WTC11 (cell line): ENCODE measurements around the gene NCSTN. TPM values are rescaled to one million over a fixed set of nuclear protein-coding genes. Genes with fewer than 3 reads are reported as not detected.

Experiments
- ATAC-seq: fragments of 200-7000 bp; cut with Tn5 transposase; 2 replicates; pipeline ENCODE4 v1.10.0; 2021; ENCODE audit warnings: mild to moderate bottlenecking, moderate library complexity
- CTCF ChIA-PET: fragments of 300-600 bp; sonication (Branson Sonifier 250); formaldehyde crosslinking; loops from one replicate; lab custom pipeline; 2021; ENCODE audit warnings: antibody characterized with exemption; lab: Charles Lee
- POLR2A ChIA-PET: fragments of 350-600 bp; sonication (Branson Sonifier 250); formaldehyde crosslinking; loops from one replicate; lab custom pipeline; 2021; ENCODE audit warnings: antibody characterized with exemption; lab: Charles Lee
- DNase-seq: peaks from one replicate; pipeline ENCODE4 v3.0.0; 2021; ENCODE audit warnings: low spot score
- H3K27ac Mint-ChIP-seq: 2 replicates; pipeline ENCODE4 v1.8.0; 2021; ENCODE audit warnings: mixed read lengths
- H3K27me3 Mint-ChIP-seq: 2 replicates; pipeline ENCODE4 v1.8.0; 2021; ENCODE audit warnings: low read depth, mild to moderate bottlenecking, moderate library complexity, mixed read lengths
- H3K36me3 Mint-ChIP-seq: 2 replicates; pipeline ENCODE4 v1.8.0; 2021; ENCODE audit warnings: mixed read lengths
- H3K4me1 Mint-ChIP-seq: 2 replicates; pipeline ENCODE4 v1.8.0; 2022; ENCODE audit warnings: mixed read lengths
- H3K4me3 Mint-ChIP-seq: 2 replicates; pipeline ENCODE4 v1.8.0; 2021; ENCODE audit warnings: mild to moderate bottlenecking, moderate library complexity, mixed read lengths
- H3K9me3 Mint-ChIP-seq: 2 replicates; pipeline ENCODE4 v1.8.0; 2021; ENCODE audit warnings: mixed read lengths
- CBFB ChIP-seq: sonication (generic); formaldehyde crosslinking; IDR thresholded peaks from 2 replicates; pipeline ENCODE4 v1.8.1; 2022; ENCODE audit warnings: mild to moderate bottlenecking, low read depth, missing genetic modification reagents
- CREM ChIP-seq: sonication (generic); formaldehyde crosslinking; IDR thresholded peaks from 2 replicates; pipeline ENCODE4 v1.8.1; 2022; ENCODE audit warnings: mild to moderate bottlenecking, missing genetic modification reagents, moderate library complexity
- ELF4 ChIP-seq: sonication (generic); formaldehyde crosslinking; IDR thresholded peaks from 2 replicates; pipeline ENCODE4 v1.8.1; 2022; ENCODE audit warnings: low read depth, mild to moderate bottlenecking, moderate library complexity, missing genetic modification reagents
- FOXJ3 ChIP-seq: sonication (generic); formaldehyde crosslinking; IDR thresholded peaks from 2 replicates; pipeline ENCODE4 v1.9.0; 2021; ENCODE audit warnings: missing genetic modification reagents, mild to moderate bottlenecking, borderline replicate concordance
- HMGA2 ChIP-seq: fragments of 250-450 bp; sonication (Bioruptor Pico); IDR thresholded peaks from 2 replicates; pipeline ENCODE4 v1.4.0; 2021; ENCODE audit warnings: mild to moderate bottlenecking, moderate library complexity
- IRF2 ChIP-seq: sonication (generic); formaldehyde crosslinking; IDR thresholded peaks from 2 replicates; pipeline ENCODE4 v1.8.0; 2022; ENCODE audit warnings: low read depth, missing genetic modification reagents, borderline replicate concordance
- KAT7 ChIP-seq: sonication (generic); formaldehyde crosslinking; IDR thresholded peaks from 2 replicates; pipeline ENCODE4 v1.8.1; 2023; ENCODE audit warnings: missing genetic modification reagents, mild to moderate bottlenecking, borderline replicate concordance
- OVOL2 ChIP-seq: fragments of 250-450 bp; sonication (Bioruptor Pico); IDR thresholded peaks from 2 replicates; pipeline ENCODE4 v1.9.0; 2021; ENCODE audit warnings: mild to moderate bottlenecking, borderline replicate concordance
- SMAD3 ChIP-seq: sonication (generic); formaldehyde crosslinking; IDR thresholded peaks from 2 replicates; pipeline ENCODE4 v1.8.0; 2022; ENCODE audit warnings: missing genetic modification reagents, mild to moderate bottlenecking, borderline replicate concordance
- TP53 ChIP-seq: sonication (generic); formaldehyde crosslinking; IDR thresholded peaks from 2 replicates; pipeline ENCODE4 v1.8.1; 2023; ENCODE audit warnings: mild to moderate bottlenecking, missing genetic modification reagents
- ZNF138 ChIP-seq: sonication (generic); formaldehyde crosslinking; conservative IDR thresholded peaks from 2 replicates; pipeline ENCODE4 v1.8.1; 2022; ENCODE audit warnings: mild to moderate bottlenecking, moderate library complexity, missing genetic modification reagents
- ZNF263 ChIP-seq: sonication (generic); formaldehyde crosslinking; IDR thresholded peaks from 2 replicates; pipeline ENCODE4 v1.8.1; 2022; ENCODE audit warnings: low read depth, mild to moderate bottlenecking, moderate library complexity, missing genetic modification reagents
- total RNA-seq: library from RNA; stranded (reverse); gene quantifications from 3 replicates; pipeline ENCODE4 v1.2.3, GENCODE V29; 2021
- TF ChIP-seq, protein P1 (sequence below): fragments of 250-450 bp; sonication (Bioruptor Pico); IDR thresholded peaks from 2 replicates; pipeline ENCODE4 v1.9.0; 2021; ENCODE audit warnings: mild to moderate bottlenecking
- TF ChIP-seq, protein P2 (sequence below): sonication (generic); formaldehyde crosslinking; IDR thresholded peaks from 2 replicates; pipeline ENCODE4 v1.8.1; 2023; ENCODE audit warnings: mild to moderate bottlenecking, missing genetic modification reagents, moderate library complexity
- TF ChIP-seq, protein P3 (sequence below): fragments of 250-450 bp; sonication (Bioruptor Pico); IDR thresholded peaks from 2 replicates; pipeline ENCODE4 v2.1.2; 2022; ENCODE audit warnings: mild to moderate bottlenecking, moderate library complexity
- TF ChIP-seq, protein P4 (sequence below): sonication (generic); formaldehyde crosslinking; conservative IDR thresholded peaks from 2 replicates; pipeline ENCODE4 v1.8.1; 2023; ENCODE audit warnings: mild to moderate bottlenecking, low read depth, missing genetic modification reagents, moderate library complexity
- TF ChIP-seq, protein P5 (sequence below): sonication (generic); formaldehyde crosslinking; IDR thresholded peaks from 2 replicates; pipeline ENCODE4 v1.8.0; 2023; ENCODE audit warnings: missing genetic modification reagents, mild to moderate bottlenecking, borderline replicate concordance

Gene NCSTN
- total RNA-seq, 1 experiment from 2014 or later: 72.7 TPM

DNA sequence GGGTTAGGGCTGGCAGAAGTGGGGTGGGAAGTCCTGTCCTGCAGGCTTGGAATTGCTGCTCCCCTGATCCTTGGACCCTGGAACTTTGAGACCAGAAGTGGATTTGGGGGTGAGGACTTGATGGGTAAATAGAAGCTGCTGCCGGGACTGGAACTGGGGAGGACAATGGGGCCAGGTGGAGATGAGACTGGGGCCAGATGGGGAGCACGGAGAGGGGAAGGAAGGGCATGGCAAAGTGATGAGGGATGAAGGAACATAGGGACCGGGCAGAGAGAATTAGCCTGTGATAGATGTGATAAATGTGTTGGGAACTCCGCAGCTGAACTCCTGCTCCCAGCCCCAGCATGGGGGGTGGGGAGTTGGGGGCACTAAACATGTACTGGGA lies 24.3 kb downstream of the NCSTN start:
- CTCF ChIA-PET: interaction anchor here (1.4 to 9.3 kb wide), 3 partner anchors 8 to 76 kb away, joined by 4 to 108 read pairs (median 17); no protein-coding TSS in a partner anchor
- no peak overlapping the region for H3K4me3 Mint-ChIP-seq

DNA sequence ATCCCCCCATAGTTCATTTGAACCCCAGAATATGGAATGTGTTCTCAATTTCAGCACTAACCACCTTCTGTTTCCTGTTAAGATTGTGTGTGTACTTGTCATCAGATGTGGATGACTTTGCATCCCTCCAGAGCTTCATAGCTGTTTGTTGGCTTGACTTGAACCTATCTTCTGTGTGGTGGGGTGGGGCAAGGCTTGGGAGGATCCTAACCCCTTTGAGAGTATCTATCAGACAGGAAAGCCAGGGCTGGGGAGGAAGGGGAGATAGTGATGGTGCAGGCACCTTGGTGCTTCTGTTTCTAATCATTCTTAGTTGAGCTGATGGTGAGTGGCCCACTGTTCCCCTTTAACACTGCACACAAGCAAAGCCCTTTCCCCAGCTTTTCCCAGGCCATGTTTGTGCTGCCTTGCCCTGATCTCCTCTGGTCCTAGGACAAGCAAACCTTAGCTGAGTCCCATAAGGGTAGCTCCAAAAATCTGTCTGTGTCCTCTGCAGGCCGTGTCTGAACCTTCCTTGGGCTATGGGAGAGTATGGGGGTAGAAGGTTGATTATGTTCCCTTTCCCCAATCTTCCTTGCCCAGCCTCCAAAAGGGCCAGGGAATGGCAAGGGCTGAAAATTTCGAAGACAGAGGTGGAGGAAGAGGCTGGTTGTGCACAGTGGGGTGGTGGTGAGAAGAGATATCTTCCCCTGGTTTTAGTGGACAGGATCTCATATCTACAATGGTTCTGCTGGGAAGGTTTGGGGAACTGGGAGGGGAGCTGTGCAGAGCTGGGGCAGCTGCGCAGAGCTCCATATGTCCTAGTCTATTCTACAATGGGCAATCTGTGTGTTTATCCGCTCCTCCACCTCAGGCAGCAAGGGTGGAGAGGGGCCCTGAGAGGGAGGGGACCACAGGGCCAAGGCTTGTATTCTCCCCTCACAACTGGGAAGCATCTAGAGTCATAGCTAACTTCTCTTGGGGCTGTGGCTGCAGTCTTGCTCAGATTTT lies 25.0 kb downstream of the NCSTN start:
- ATAC-seq (no peak), DNase-seq (no peak)
- no peaks in the 10 kb centered on the region for H3K9me3 Mint-ChIP-seq
- TF ChIP-seq CBFB (CRISPR knock-in tag): no peak
- no peak for TF ChIP-seq TP53
- no peak for TF ChIP-seq IRF2 (CRISPR knock-in tag)
- TF ChIP-seq ELF4 (CRISPR knock-in tag): no peak
- TF ChIP-seq OVOL2 (CRISPR knock-in tag): no peak
- no peak for TF ChIP-seq HMGA2 (CRISPR knock-in tag)
- TF ChIP-seq, protein P1, sequence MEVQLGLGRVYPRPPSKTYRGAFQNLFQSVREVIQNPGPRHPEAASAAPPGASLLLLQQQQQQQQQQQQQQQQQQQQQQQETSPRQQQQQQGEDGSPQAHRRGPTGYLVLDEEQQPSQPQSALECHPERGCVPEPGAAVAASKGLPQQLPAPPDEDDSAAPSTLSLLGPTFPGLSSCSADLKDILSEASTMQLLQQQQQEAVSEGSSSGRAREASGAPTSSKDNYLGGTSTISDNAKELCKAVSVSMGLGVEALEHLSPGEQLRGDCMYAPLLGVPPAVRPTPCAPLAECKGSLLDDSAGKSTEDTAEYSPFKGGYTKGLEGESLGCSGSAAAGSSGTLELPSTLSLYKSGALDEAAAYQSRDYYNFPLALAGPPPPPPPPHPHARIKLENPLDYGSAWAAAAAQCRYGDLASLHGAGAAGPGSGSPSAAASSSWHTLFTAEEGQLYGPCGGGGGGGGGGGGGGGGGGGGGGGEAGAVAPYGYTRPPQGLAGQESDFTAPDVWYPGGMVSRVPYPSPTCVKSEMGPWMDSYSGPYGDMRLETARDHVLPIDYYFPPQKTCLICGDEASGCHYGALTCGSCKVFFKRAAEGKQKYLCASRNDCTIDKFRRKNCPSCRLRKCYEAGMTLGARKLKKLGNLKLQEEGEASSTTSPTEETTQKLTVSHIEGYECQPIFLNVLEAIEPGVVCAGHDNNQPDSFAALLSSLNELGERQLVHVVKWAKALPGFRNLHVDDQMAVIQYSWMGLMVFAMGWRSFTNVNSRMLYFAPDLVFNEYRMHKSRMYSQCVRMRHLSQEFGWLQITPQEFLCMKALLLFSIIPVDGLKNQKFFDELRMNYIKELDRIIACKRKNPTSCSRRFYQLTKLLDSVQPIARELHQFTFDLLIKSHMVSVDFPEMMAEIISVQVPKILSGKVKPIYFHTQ (CRISPR knock-in tag): no peak
- TF ChIP-seq SMAD3 (CRISPR knock-in tag): no peak
- no peak for TF ChIP-seq CREM (CRISPR knock-in tag)
- TF ChIP-seq FOXJ3 (CRISPR knock-in tag): no peak
- TF ChIP-seq ZNF138 (CRISPR knock-in tag): no peak
- TF ChIP-seq, protein P2, sequence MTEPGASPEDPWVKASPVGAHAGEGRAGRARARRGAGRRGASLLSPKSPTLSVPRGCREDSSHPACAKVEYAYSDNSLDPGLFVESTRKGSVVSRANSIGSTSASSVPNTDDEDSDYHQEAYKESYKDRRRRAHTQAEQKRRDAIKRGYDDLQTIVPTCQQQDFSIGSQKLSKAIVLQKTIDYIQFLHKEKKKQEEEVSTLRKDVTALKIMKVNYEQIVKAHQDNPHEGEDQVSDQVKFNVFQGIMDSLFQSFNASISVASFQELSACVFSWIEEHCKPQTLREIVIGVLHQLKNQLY (CRISPR knock-in tag): no peak
- no peaks in the 10 kb centered on the region for H3K27me3 Mint-ChIP-seq
- CTCF ChIA-PET: interaction anchor here (1.4 to 9.3 kb wide), 3 partner anchors 8 to 77 kb away, joined by 4 to 108 read pairs (median 17); no protein-coding TSS in a partner anchor
- H3K36me3 Mint-ChIP-seq: no peaks in the 10 kb centered on the region
- no peak overlapping the region for H3K27ac Mint-ChIP-seq
- H3K4me3 Mint-ChIP-seq: no peak overlapping the region
- POLR2A ChIA-PET: no interaction called here
- H3K4me1 Mint-ChIP-seq: peaks cover 29% of the 10 kb centered on the region

More for the DNA sequence above, 24.3 kb downstream of the NCSTN start:
- POLR2A ChIA-PET: no interaction called here
- Mint-ChIP-seq H3K4me1 (peaks cover 37% of the 10 kb centered on the region), H3K9me3 (no peaks in the 10 kb centered on the region), H3K27me3 (no peaks in the 10 kb centered on the region), H3K27ac (no peak overlapping the region), H3K36me3 (no peaks in the 10 kb centered on the region)
- TF ChIP-seq, protein P3, sequence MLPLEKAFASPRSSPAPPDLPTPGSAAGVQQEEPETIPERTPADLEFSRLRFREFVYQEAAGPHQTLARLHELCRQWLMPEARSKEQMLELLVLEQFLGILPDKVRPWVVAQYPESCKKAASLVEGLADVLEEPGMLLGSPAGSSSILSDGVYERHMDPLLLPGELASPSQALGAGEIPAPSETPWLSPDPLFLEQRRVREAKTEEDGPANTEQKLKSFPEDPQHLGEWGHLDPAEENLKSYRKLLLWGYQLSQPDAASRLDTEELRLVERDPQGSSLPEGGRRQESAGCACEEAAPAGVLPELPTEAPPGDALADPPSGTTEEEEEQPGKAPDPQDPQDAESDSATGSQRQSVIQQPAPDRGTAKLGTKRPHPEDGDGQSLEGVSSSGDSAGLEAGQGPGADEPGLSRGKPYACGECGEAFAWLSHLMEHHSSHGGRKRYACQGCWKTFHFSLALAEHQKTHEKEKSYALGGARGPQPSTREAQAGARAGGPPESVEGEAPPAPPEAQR (CRISPR knock-in tag): no peak
- TF ChIP-seq ZNF263 (CRISPR knock-in tag): 0 out of 2 replicates have a peak, but pooled peaks have one; percentile 39
- DNase-seq (no peak), ATAC-seq (no peak)

DNA sequence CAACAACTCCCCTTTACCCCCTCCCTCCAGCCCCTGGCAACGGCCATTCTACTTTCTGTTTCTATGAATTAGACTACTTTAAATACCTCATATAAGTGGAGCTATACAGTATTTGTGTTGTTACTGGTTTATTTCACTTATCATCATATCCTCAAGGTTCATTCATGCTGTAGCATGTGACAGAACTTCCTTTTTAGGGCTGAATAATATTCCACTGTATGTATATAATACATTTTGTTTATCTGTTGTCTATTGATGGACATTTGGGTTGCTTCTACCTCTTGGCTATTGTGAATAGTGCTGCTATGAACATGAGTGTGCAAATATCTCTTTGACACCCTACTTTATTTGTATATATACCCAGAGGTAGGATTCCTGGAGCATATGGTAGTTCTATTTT lies 25.9 kb downstream of the NCSTN start:
- ChIA-PET POLR2A (no interaction called here), CTCF (interaction anchor here (3.6 kb wide), 1 partner anchor 14 kb away, joined by 17 read pairs; no protein-coding TSS in a partner anchor)
- DNase-seq (no peak), ATAC-seq (no peak)
- H3K9me3 Mint-ChIP-seq: no peaks in the 10 kb centered on the region
- H3K4me1 Mint-ChIP-seq: peaks cover 25% of the 10 kb centered on the region
- H3K36me3 Mint-ChIP-seq: no peaks in the 10 kb centered on the region
- no peak overlapping the region for H3K27ac Mint-ChIP-seq
- H3K4me3 Mint-ChIP-seq: no peak overlapping the region
- no peaks in the 10 kb centered on the region for H3K27me3 Mint-ChIP-seq
- TF ChIP-seq, protein P4, sequence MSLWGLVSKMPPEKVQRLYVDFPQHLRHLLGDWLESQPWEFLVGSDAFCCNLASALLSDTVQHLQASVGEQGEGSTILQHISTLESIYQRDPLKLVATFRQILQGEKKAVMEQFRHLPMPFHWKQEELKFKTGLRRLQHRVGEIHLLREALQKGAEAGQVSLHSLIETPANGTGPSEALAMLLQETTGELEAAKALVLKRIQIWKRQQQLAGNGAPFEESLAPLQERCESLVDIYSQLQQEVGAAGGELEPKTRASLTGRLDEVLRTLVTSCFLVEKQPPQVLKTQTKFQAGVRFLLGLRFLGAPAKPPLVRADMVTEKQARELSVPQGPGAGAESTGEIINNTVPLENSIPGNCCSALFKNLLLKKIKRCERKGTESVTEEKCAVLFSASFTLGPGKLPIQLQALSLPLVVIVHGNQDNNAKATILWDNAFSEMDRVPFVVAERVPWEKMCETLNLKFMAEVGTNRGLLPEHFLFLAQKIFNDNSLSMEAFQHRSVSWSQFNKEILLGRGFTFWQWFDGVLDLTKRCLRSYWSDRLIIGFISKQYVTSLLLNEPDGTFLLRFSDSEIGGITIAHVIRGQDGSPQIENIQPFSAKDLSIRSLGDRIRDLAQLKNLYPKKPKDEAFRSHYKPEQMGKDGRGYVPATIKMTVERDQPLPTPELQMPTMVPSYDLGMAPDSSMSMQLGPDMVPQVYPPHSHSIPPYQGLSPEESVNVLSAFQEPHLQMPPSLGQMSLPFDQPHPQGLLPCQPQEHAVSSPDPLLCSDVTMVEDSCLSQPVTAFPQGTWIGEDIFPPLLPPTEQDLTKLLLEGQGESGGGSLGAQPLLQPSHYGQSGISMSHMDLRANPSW (CRISPR knock-in tag): no peak
- TF ChIP-seq ELF4 (CRISPR knock-in tag): no peak
- TF ChIP-seq KAT7: no peak
- TF ChIP-seq, protein P5, sequence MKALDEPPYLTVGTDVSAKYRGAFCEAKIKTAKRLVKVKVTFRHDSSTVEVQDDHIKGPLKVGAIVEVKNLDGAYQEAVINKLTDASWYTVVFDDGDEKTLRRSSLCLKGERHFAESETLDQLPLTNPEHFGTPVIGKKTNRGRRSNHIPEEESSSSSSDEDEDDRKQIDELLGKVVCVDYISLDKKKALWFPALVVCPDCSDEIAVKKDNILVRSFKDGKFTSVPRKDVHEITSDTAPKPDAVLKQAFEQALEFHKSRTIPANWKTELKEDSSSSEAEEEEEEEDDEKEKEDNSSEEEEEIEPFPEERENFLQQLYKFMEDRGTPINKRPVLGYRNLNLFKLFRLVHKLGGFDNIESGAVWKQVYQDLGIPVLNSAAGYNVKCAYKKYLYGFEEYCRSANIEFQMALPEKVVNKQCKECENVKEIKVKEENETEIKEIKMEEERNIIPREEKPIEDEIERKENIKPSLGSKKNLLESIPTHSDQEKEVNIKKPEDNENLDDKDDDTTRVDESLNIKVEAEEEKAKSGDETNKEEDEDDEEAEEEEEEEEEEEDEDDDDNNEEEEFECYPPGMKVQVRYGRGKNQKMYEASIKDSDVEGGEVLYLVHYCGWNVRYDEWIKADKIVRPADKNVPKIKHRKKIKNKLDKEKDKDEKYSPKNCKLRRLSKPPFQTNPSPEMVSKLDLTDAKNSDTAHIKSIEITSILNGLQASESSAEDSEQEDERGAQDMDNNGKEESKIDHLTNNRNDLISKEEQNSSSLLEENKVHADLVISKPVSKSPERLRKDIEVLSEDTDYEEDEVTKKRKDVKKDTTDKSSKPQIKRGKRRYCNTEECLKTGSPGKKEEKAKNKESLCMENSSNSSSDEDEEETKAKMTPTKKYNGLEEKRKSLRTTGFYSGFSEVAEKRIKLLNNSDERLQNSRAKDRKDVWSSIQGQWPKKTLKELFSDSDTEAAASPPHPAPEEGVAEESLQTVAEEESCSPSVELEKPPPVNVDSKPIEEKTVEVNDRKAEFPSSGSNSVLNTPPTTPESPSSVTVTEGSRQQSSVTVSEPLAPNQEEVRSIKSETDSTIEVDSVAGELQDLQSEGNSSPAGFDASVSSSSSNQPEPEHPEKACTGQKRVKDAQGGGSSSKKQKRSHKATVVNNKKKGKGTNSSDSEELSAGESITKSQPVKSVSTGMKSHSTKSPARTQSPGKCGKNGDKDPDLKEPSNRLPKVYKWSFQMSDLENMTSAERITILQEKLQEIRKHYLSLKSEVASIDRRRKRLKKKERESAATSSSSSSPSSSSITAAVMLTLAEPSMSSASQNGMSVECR: no peak
